Activated B cell treated with CpG ODN at 0.5 μM for 24 hours (primary cell): Measurements from ENCODE around the gene SIGLEC11. TPM values are rescaled to one million over a fixed set of nuclear protein-coding genes. Genes with fewer than 3 reads are reported as not detected.

Experiments
- ATAC-seq: fragments of 200-7000 bp; cut with Tn5 transposase; one replicate; pipeline ENCODE4 v1.10.0; 2021; ENCODE audit warnings: low read depth, mild to moderate bottlenecking, moderate library complexity
- CTCF ChIA-PET: fragments of 350-600 bp; sonication (Branson Sonifier 250); formaldehyde crosslinking; loops from one replicate; lab custom pipeline; 2021; ENCODE audit warnings: antibody characterized with exemption; lab: Charles Lee
- POLR2A ChIA-PET: fragments of 350-600 bp; sonication (Branson Sonifier 250); formaldehyde crosslinking; loops from one replicate; lab custom pipeline; 2021; ENCODE audit warnings: antibody characterized with exemption; lab: Charles Lee
- DNase-seq: peaks from one replicate; pipeline ENCODE4 v3.0.0; 2022
- H3K27ac Mint-ChIP-seq: one replicate; pipeline ENCODE4 v1.8.0; 2020; ENCODE audit warnings: mixed read lengths
- H3K27me3 Mint-ChIP-seq: one replicate; pipeline ENCODE4 v1.8.0; 2021; ENCODE audit warnings: mixed read lengths
- H3K36me3 Mint-ChIP-seq: one replicate; pipeline ENCODE4 v1.8.0; 2021; ENCODE audit warnings: low read depth, mixed read lengths
- H3K4me1 Mint-ChIP-seq: one replicate; pipeline ENCODE4 v1.8.0; 2021; ENCODE audit warnings: mixed read lengths
- H3K4me3 Mint-ChIP-seq: one replicate; pipeline ENCODE4 v1.8.0; 2020; ENCODE audit warnings: mild to moderate bottlenecking, mixed read lengths
- H3K9me3 Mint-ChIP-seq: one replicate; pipeline ENCODE4 v1.8.0; 2020; ENCODE audit warnings: mixed read lengths
- CTCF ChIP-seq: fragments of 200-600 bp; IDR thresholded peaks from one replicate; pipeline ENCODE4 v1.8.0; 2022; ENCODE audit warnings: antibody characterized with exemption, mild to moderate bottlenecking
- intact Hi-C: fragments of 100-400 bp; cut with micrococcal nuclease; formaldehyde crosslinking; loops from one replicate; pipeline ENCODE4 v1.15.1; 2024
- total RNA-seq: library from RNA; stranded (reverse); gene quantifications from 2 replicates; pipeline ENCODE4 v1.2.3, GENCODE V29; 2022

Gene SIGLEC11
- total RNA-seq, 1 donor from 2014 or later, result not detected

- Mint-ChIP-seq H3K4me1 (peaks cover 72% of the 10 kb centered on the region), H3K27me3 (no peaks in the 10 kb centered on the region), H3K27ac (peak overlapping the region; percentile 65), H3K4me3 (peak overlapping the region; percentile 58), H3K9me3 (no peaks in the 10 kb centered on the region), H3K36me3 (peaks cover 39% of the 10 kb centered on the region)
- intact Hi-C loops, result no loop called here
- ChIA-PET CTCF (interaction anchor here (4.6 kb wide), 1 partner anchor 10 kb away, joined by 16 read pairs; no protein-coding TSS in a partner anchor), POLR2A (interaction anchor here (0.6 to 14.0 kb wide), 13 partner anchors 10 to 1281 kb away, joined by 3 to 317 read pairs (median 7); partner anchors contain the start of genes AKT1S1, ATF5, IL4I1 and KCNC3)
- no peak for TF ChIP-seq CTCF
- no peak for DNase-seq
- peak; percentile 18 for ATAC-seq
Observed at GRCh38 chr19:49906879-49907564, 54.0 kb downstream of the SIGLEC11 start.

- no peak overlapping the region for H3K4me3 Mint-ChIP-seq
- no peak for TF ChIP-seq CTCF
- no peak for ATAC-seq
- H3K27ac Mint-ChIP-seq, result peak overlapping the region; percentile 18
- H3K9me3 Mint-ChIP-seq, result no peaks in the 10 kb centered on the region
- intact Hi-C loops, result no loop called here
- no peaks in the 10 kb centered on the region for H3K27me3 Mint-ChIP-seq
- H3K36me3 Mint-ChIP-seq, result peaks cover 26% of the 10 kb centered on the region
- ChIA-PET POLR2A (interaction anchor here (1.1 to 1.7 kb wide), 2 partner anchors 16 to 25 kb away, joined by 4 to 9 read pairs; partner anchors contain the start of genes ATF5 and NUP62), CTCF (interaction anchor here (4.6 kb wide), 1 partner anchor 13 kb away, joined by 16 read pairs; no protein-coding TSS in a partner anchor)
- no peak for DNase-seq
- H3K4me1 Mint-ChIP-seq, result peaks cover 55% of the 10 kb centered on the region
Observed at GRCh38 chr19:49904136-49904535, 56.8 kb downstream of the SIGLEC11 start.

Other genes starting within 250 kb of the SIGLEC11 start
- gene TSKS, start 197.9 kb downstream of the SIGLEC11 start, total RNA-seq, result 0.39 and 0.55 TPM in 2 replicates
- 56.7 and 60.6 TPM in 2 replicates for gene AP2A1, start 194.2 kb downstream of the SIGLEC11 start, total RNA-seq
- 12.0 and 15.0 TPM in 2 replicates for gene FUZ, start 147.9 kb downstream of the SIGLEC11 start, total RNA-seq
- gene MED25, start 142.9 kb downstream of the SIGLEC11 start, total RNA-seq, result 70.1 and 88.8 TPM in 2 replicates
- 103 and 107 TPM in 2 replicates for gene PTOV1, start 110.0 kb downstream of the SIGLEC11 start, total RNA-seq
- gene PNKP, start 93.6 kb downstream of the SIGLEC11 start, total RNA-seq, result 174 and 205 TPM in 2 replicates
- 21.3 and 28.7 TPM in 2 replicates for gene AKT1S1, start 83.8 kb downstream of the SIGLEC11 start, total RNA-seq
- gene TBC1D17, start 83.5 kb downstream of the SIGLEC11 start, total RNA-seq, result 51.1 and 57.0 TPM in 2 replicates
- 24.0 and 25.5 TPM in 2 replicates for gene IL4I1, start 64.3 kb downstream of the SIGLEC11 start, total RNA-seq
- gene ATF5, start 32.0 kb downstream of the SIGLEC11 start, total RNA-seq, result 198 and 199 TPM in 2 replicates
- gene NUP62, start 31.7 kb downstream of the SIGLEC11 start, total RNA-seq, result 96.8 and 114 TPM in 2 replicates
- 71.1 and 82.6 TPM in 2 replicates for gene VRK3, start 64.2 kb upstream of the SIGLEC11 start, total RNA-seq
- gene ZNF473, start 64.8 kb upstream of the SIGLEC11 start, total RNA-seq, result 10.5 and 14.2 TPM in 2 replicates
- gene IZUMO2, start 202.1 kb upstream of the SIGLEC11 start, total RNA-seq, result not detected in 2 replicates
- not detected in 2 replicates for gene MYH14, start 242.4 kb upstream of the SIGLEC11 start, total RNA-seq